Astrocyte (in vitro differentiated cells and primary cell): Measurements from ENCODE around the gene EP300. TPM values are rescaled to one million over a fixed set of nuclear protein-coding genes. Genes with fewer than 3 reads are reported as not detected.
A peak's percentile ranks its signal among the peaks of the same experiment; 100 is the strongest.
"Not testable (repeated sequence)": the region's sequence is repeated elsewhere in the genome, so short reads cannot be mapped to it uniquely, and the experiment has no call there.

ENCODE experiments used
- DNase-seq: peaks from one replicate; pipeline ENCODE4 v3.0.0-alpha.2; 2010; ENCODE audit warnings: low read depth
- FAIRE-seq: peaks from 2 replicates; lab custom pipeline; 2011; peaks lifted over from hg19 to GRCh38; lab: Jason Lieb, UNC
- H2AFZ ChIP-seq: 2 replicates; pipeline ENCODE4 v1.6.0; 2012; ENCODE audit warnings: low read depth, low read length, inconsistent platforms
- H3K27ac ChIP-seq: 2 replicates; pipeline ENCODE4 v1.5.1; 2011; ENCODE audit warnings: low read depth, low read length, inconsistent platforms
- H3K27me3 ChIP-seq: 2 replicates; pipeline ENCODE4 v1.6.0; 2011; ENCODE audit warnings: low read length, inconsistent platforms; ENCODE audit not compliant: insufficient read depth
- H3K36me3 ChIP-seq: 2 replicates; pipeline ENCODE4 v1.5.1; 2011; ENCODE audit warnings: low read length, inconsistent platforms; ENCODE audit not compliant: insufficient read depth
- H3K4me1 ChIP-seq: 2 replicates; pipeline ENCODE4 v1.5.1; 2011; ENCODE audit warnings: low read length, inconsistent platforms; ENCODE audit not compliant: insufficient read depth
- H3K4me2 ChIP-seq: 2 replicates; pipeline ENCODE4 v1.6.0; 2012; ENCODE audit warnings: low read length, inconsistent platforms
- H3K4me3 ChIP-seq: 2 replicates; pipeline ENCODE4 v1.5.1; 2011; ENCODE audit warnings: low read depth, mild to moderate bottlenecking, low read length, inconsistent platforms; ENCODE audit not compliant: insufficient read depth
- H3K79me2 ChIP-seq: 2 replicates; pipeline ENCODE4 v1.6.0; 2012; ENCODE audit warnings: mild to moderate bottlenecking, low read length, inconsistent platforms; ENCODE audit not compliant: insufficient read depth
- H3K9ac ChIP-seq: 2 replicates; pipeline ENCODE4 v1.6.0; 2012; ENCODE audit warnings: mild to moderate bottlenecking, low read length, inconsistent platforms
- H3K9me3 ChIP-seq: 2 replicates; pipeline ENCODE4 v1.5.1; 2012; ENCODE audit warnings: low read depth, mild to moderate bottlenecking, low read length, inconsistent platforms; ENCODE audit not compliant: insufficient read depth
- H4K20me1 ChIP-seq: 2 replicates; pipeline ENCODE4 v1.6.0; 2012; ENCODE audit warnings: low read length, inconsistent platforms; ENCODE audit not compliant: insufficient read depth
- H3K27ac Mint-ChIP-seq: one replicate; pipeline ENCODE4 v1.8.0; 2021; ENCODE audit warnings: mild to moderate bottlenecking, mixed read lengths; ENCODE audit not compliant: unreplicated experiment
- H3K27me3 Mint-ChIP-seq: one replicate; pipeline ENCODE4 v1.8.0; 2021; ENCODE audit warnings: low read depth, mixed read lengths; ENCODE audit not compliant: unreplicated experiment
- H3K36me3 Mint-ChIP-seq: one replicate; pipeline ENCODE4 v1.8.0; 2021; ENCODE audit warnings: low read depth, mixed read lengths; ENCODE audit not compliant: unreplicated experiment
- H3K4me1 Mint-ChIP-seq: one replicate; pipeline ENCODE4 v1.8.0; 2021; ENCODE audit warnings: low read depth, mixed read lengths; ENCODE audit not compliant: unreplicated experiment
- H3K4me3 Mint-ChIP-seq: one replicate; pipeline ENCODE4 v1.8.0; 2021; ENCODE audit warnings: mild to moderate bottlenecking, moderate library complexity, mixed read lengths; ENCODE audit not compliant: unreplicated experiment
- H3K9me3 Mint-ChIP-seq: one replicate; pipeline ENCODE4 v1.8.0; 2021; ENCODE audit warnings: mild to moderate bottlenecking, mixed read lengths; ENCODE audit not compliant: unreplicated experiment
- EZH2 ChIP-seq: IDR thresholded peaks from 2 replicates; pipeline ENCODE4 v1.6.1; 2012; ENCODE audit warnings: mild to moderate bottlenecking, low read length, inconsistent platforms; ENCODE audit not compliant: insufficient read depth
- total RNA-seq: library from RNA; stranded (reverse); gene quantifications from 2 replicates; pipeline ENCODE4 v1.2.1, GENCODE V29; 2021
- TF ChIP-seq, protein P1 (sequence below): IDR thresholded peaks from 2 replicates; pipeline ENCODE4 v1.5.1; 2011; ENCODE audit warnings: low read depth, mild to moderate bottlenecking, inconsistent platforms, low read length, moderate library complexity; ENCODE audit not compliant: insufficient read depth

Gene EP300
- total RNA-seq, 1 donor from 2014 or later = 64.7 TPM

DNA sequence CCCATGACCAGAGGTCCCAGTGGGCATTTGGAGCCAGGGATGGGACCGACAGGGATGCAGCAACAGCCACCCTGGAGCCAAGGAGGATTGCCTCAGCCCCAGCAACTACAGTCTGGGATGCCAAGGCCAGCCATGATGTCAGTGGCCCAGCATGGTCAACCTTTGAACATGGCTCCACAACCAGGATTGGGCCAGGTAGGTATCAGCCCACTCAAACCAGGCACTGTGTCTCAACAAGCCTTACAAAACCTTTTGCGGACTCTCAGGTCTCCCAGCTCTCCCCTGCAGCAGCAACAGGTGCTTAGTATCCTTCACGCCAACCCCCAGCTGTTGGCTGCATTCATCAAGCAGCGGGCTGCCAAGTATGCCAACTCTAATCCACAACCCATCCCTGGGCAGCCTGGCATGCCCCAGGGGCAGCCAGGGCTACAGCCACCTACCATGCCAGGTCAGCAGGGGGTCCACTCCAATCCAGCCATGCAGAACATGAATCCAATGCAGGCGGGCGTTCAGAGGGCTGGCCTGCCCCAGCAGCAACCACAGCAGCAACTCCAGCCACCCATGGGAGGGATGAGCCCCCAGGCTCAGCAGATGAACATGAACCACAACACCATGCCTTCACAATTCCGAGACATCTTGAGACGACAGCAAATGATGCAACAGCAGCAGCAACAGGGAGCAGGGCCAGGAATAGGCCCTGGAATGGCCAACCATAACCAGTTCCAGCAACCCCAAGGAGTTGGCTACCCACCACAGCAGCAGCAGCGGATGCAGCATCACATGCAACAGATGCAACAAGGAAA is 85.4 kb downstream of the EP300 start:
- peaks cover 30% of the 10 kb centered on the region for H3K36me3 Mint-ChIP-seq
- H3K27ac Mint-ChIP-seq = no peak overlapping the region
- no peaks in the 10 kb centered on the region for H3K9me3 ChIP-seq
- H4K20me1 ChIP-seq = peaks cover 49% of the 10 kb centered on the region
- H3K27me3 ChIP-seq = no peaks in the 10 kb centered on the region
- H3K4me1 ChIP-seq = peaks cover 6% of the 10 kb centered on the region
- TF ChIP-seq EZH2 = no peak
- TF ChIP-seq, protein P1, sequence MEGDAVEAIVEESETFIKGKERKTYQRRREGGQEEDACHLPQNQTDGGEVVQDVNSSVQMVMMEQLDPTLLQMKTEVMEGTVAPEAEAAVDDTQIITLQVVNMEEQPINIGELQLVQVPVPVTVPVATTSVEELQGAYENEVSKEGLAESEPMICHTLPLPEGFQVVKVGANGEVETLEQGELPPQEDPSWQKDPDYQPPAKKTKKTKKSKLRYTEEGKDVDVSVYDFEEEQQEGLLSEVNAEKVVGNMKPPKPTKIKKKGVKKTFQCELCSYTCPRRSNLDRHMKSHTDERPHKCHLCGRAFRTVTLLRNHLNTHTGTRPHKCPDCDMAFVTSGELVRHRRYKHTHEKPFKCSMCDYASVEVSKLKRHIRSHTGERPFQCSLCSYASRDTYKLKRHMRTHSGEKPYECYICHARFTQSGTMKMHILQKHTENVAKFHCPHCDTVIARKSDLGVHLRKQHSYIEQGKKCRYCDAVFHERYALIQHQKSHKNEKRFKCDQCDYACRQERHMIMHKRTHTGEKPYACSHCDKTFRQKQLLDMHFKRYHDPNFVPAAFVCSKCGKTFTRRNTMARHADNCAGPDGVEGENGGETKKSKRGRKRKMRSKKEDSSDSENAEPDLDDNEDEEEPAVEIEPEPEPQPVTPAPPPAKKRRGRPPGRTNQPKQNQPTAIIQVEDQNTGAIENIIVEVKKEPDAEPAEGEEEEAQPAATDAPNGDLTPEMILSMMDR = no peak
- FAIRE-seq = no peak
- peaks cover 10% of the 10 kb centered on the region for H3K79me2 ChIP-seq
- H3K4me2 ChIP-seq = no peak overlapping the region
- no peak overlapping the region for H3K27ac ChIP-seq
- H2AFZ ChIP-seq = no peak overlapping the region
- H3K9me3 Mint-ChIP-seq = no peaks in the 10 kb centered on the region
- H3K4me3 Mint-ChIP-seq = no peak overlapping the region
- no peaks in the 10 kb centered on the region for H3K27me3 Mint-ChIP-seq
- H3K4me3 ChIP-seq = no peak overlapping the region
- H3K9ac ChIP-seq = no peak overlapping the region
- H3K36me3 ChIP-seq = peaks cover 64% of the 10 kb centered on the region
- DNase-seq = no peak
- peaks cover 13% of the 10 kb centered on the region for H3K4me1 Mint-ChIP-seq

DNA sequence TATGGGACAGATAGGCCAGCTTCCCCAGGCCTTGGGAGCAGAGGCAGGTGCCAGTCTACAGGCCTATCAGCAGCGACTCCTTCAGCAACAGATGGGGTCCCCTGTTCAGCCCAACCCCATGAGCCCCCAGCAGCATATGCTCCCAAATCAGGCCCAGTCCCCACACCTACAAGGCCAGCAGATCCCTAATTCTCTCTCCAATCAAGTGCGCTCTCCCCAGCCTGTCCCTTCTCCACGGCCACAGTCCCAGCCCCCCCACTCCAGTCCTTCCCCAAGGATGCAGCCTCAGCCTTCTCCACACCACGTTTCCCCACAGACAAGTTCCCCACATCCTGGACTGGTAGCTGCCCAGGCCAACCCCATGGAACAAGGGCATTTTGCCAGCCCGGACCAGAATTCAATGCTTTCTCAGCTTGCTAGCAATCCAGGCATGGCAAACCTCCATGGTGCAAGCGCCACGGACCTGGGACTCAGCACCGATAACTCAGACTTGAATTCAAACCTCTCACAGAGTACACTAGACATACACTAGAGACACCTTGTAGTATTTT is 86.1 kb downstream of the EP300 start:
- peak overlapping the region; percentile 26 for H3K27ac Mint-ChIP-seq
- no peak for TF ChIP-seq EZH2
- TF ChIP-seq, protein P1 = no peak
- no peaks in the 10 kb centered on the region for H3K9me3 ChIP-seq
- H3K4me3 Mint-ChIP-seq = no peak overlapping the region
- H3K4me2 ChIP-seq = no peak overlapping the region
- H3K4me1 ChIP-seq = peaks cover 6% of the 10 kb centered on the region
- H4K20me1 ChIP-seq = peaks cover 46% of the 10 kb centered on the region
- H3K36me3 Mint-ChIP-seq = peaks cover 29% of the 10 kb centered on the region
- no peaks in the 10 kb centered on the region for H3K27me3 ChIP-seq
- H3K27ac ChIP-seq = no peak overlapping the region
- H3K79me2 ChIP-seq = peaks cover 10% of the 10 kb centered on the region
- DNase-seq (no peak), FAIRE-seq (no peak)
- no peaks in the 10 kb centered on the region for H3K9me3 Mint-ChIP-seq
- no peak overlapping the region for H3K4me3 ChIP-seq
- no peak overlapping the region for H3K9ac ChIP-seq
- peaks cover 58% of the 10 kb centered on the region for H3K36me3 ChIP-seq
- H3K4me1 Mint-ChIP-seq = peaks cover 16% of the 10 kb centered on the region
- no peaks in the 10 kb centered on the region for H3K27me3 Mint-ChIP-seq
- no peak overlapping the region for H2AFZ ChIP-seq

DNA sequence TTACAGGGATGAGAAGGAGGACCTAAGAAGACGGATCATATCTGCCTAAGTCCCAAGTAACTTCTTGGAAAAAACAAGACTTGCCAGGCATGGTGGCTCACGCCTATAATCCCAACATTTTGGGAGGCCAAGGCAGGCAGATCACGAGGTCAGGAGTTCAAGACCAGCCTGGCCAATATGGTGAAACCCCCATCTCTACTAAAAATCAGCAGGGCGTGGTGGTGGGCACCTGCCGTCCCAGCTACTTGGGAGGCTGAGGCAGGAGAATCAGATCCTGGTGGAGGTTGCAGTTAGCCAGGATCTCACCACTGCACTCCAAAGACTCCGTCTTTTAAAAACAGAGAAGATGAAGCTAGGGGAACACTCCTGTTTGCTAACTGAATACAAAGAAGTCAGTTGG is 88.0 kb downstream of the EP300 start:
- not testable (repeated sequence) for H3K4me3 Mint-ChIP-seq, H3K79me2 ChIP-seq, H3K9ac ChIP-seq, H2AFZ ChIP-seq, H3K4me3 ChIP-seq, H3K9me3 Mint-ChIP-seq, H3K27ac Mint-ChIP-seq, H3K4me2 ChIP-seq, H3K27me3 Mint-ChIP-seq, H3K27ac ChIP-seq, FAIRE-seq, H3K9me3 ChIP-seq, DNase-seq, H3K27me3 ChIP-seq, H3K4me1 ChIP-seq
- Histone ChIP-seq H4K20me1 (peaks cover 40% of the 10 kb centered on the region), H3K36me3 (peaks cover 49% of the 10 kb centered on the region)
- Mint-ChIP-seq H3K4me1 (peaks cover 16% of the 10 kb centered on the region), H3K36me3 (peaks cover 24% of the 10 kb centered on the region)
